ENCODE measurements around the gene NVL. TPM values are rescaled to one million over a fixed set of nuclear protein-coding genes. Genes with fewer than 3 reads are reported as not detected.

Gene NVL
- polyA plus RNA-seq, 2 of the 4 experiments (the other 2 are of a cell fraction) = 22.3 to 28.6 TPM

DNA sequence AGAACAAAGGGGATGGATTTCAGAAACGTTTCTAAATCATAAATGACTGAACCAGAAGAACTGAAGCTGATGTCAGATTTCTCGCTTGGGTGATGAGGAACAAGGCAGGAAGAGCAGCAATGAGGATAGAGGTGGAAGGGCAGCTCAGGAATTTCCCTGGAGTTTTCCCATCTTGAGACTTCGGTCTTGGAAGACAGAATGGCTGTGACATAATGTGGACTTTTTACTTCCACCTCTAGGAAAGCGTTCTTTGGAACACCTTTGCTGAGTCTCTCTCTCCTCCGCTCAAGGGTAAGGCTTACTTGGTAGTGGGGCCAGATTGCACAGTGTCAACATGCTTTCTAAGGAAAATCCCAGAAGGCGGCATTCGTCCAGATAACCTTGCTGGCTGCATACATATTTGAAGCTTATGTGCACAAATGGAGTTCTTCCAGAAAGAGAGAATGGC, 110.3 kb downstream of the NVL start:
- Histone ChIP-seq H3K4me3 (no peak overlapping the region), H3K4me1 (peaks cover 4% of the 10 kb centered on the region; the same call in 1 of the 3 replicates), H3K27ac (no peak overlapping the region), H3K4me2 (no peak overlapping the region), H3K9me3 (no peaks in the 10 kb centered on the region)
- TF ChIP-seq CHD4 (IDR thresholded peaks at IDR 0.05; ENCODE audit: borderline replicate concordance) = no peak
- DNase-seq (ENCODE audit: low read depth in 1 of 2, low spot score in 1 of 2) = no peak
- no peak for FAIRE-seq
- POLR2A ChIA-PET = interaction anchor here (0.6 kb wide), 1 partner anchor 37 kb away, joined by 5 read pairs; no protein-coding TSS in a partner anchor
- CTCF ChIA-PET = interaction anchor here (1.0 to 1.4 kb wide), 2 partner anchors 9 to 19 kb away, joined by 4 to 5 read pairs; no protein-coding TSS in a partner anchor
- WGBS (ENCODE audit: missing lambda C conversion rate) = 64% methylated on average over 7 of the region's 7 CpGs
- ATAC-seq = no peak

DNA sequence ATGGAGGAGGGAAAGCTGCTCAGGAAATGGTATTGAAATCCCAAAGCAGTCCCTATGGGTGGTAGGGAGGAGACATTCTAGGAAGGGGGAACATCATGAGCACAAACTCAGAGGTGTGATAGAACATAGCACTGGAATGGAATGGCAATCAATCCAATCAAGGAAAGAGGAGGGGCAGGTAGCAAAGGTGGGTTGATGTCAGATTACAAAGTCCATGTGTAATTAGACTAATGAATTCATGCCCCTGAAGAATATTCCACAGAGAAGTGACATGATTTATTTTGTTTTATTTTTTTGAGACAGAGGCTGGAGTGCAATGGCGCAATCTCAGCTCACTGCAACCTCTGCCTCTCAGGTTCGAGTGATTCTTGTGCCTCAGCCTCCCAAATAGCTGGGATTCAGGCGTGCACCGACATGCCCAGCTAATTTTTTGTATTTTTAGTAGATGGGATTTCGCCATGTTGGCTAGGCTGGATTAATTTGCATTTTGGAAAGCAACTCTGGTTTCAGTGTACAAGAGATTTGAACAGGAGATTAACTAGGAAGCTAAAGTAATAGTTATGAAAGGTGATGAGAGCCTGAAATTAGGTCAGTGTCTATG, 110.9 kb downstream of the NVL start:
- Histone ChIP-seq H3K27ac (no peak overlapping the region), H3K4me2 (no peak overlapping the region), H3K4me3 (no peak overlapping the region), H3K4me1 (peaks cover 4% of the 10 kb centered on the region; the same call in 1 of the 3 replicates), H3K9me3 (no peaks in the 10 kb centered on the region)
- ChIA-PET CTCF (interaction anchor here (1.0 to 1.4 kb wide), 2 partner anchors 9 to 19 kb away, joined by 4 to 5 read pairs; no protein-coding TSS in a partner anchor), POLR2A (no interaction called here)
- no peak for ATAC-seq
- FAIRE-seq = no peak
- WGBS (ENCODE audit: missing lambda C conversion rate) = 72% methylated on average over 5 of the region's 5 CpGs
- no peak for DNase-seq (ENCODE audit: low read depth in 1 of 2, low spot score in 1 of 2)
- TF ChIP-seq CEBPB (IDR thresholded peaks at IDR 0.05) (peak in 1 of 2 experiments; percentile 18; a peak in 1 of 4 replicates), JUNB (IDR thresholded peaks at IDR 0.05) (no peak)

DNA sequence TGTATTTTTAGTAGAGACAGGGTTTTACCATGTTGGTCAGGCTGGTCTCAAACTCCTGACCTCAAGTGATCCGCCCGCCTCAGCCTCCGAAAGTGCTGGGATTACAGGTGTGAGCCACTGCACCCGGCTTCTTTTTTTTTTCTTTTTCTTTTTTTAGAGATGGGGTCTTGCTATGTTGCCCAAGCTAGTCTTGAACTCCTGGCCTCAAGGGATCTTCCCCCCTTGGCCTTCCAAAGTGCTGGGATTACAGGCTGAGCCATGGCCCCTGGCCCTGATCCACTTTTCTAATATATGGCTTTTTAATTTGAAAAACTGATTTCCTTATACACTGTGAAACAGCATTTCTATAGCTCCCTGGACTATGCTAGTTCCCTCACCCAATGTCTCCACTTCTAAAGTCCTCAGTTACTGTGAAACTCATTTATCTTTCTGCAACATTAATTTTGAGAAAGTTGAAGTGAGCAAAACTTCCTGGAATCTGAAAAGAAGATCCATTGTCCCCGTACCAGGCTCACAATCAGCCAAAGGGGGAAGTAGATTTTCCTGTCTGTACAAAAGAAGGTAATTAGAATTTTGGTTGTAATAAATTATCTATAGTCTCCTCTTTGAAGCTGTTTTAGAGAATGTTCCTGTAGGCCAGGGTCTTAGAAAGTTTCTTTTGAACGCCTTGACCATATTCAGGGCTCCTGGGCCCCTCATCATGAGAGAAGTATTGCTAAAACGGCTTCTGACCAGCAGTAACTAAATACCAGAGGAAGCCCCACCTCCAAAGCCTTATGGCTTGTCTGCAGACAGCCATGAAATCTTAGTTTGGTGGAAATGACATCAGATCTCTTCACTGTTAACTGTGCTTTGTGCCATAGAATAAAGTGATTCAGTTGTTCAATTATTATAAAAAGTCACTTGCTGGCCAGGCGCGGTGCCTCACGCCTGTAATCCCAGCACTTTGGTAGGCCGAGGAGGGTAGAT, 112.0 kb downstream of the NVL start:
- ChIA-PET CTCF (no interaction called here), POLR2A (no interaction called here)
- DNase-seq (ENCODE audit: low read depth in 1 of 2, low spot score in 1 of 2) (no peak), FAIRE-seq (no peak), ATAC-seq (no peak)
- Histone ChIP-seq H3K9me3 (no peaks in the 10 kb centered on the region), H3K4me2 (no peak overlapping the region), H3K4me1 (peaks cover 5% of the 10 kb centered on the region; the same call in 1 of the 3 replicates), H3K4me3 (no peak overlapping the region), H3K27ac (no peak overlapping the region)
- TF ChIP-seq NPAS2 (CRISPR knock-in tag; IDR thresholded peaks at IDR 0.05; ENCODE audit: borderline replicate concordance) (no peak), ZC3H11A (IDR thresholded peaks at IDR 0.05) (no peak), EHF (CRISPR knock-in tag; IDR thresholded peaks at IDR 0.05) (no peak), CBX2 (IDR thresholded peaks at IDR 0.05; ENCODE audit: borderline replicate concordance, low read depth) (no peak)
- TF ChIP-seq, protein P1, sequence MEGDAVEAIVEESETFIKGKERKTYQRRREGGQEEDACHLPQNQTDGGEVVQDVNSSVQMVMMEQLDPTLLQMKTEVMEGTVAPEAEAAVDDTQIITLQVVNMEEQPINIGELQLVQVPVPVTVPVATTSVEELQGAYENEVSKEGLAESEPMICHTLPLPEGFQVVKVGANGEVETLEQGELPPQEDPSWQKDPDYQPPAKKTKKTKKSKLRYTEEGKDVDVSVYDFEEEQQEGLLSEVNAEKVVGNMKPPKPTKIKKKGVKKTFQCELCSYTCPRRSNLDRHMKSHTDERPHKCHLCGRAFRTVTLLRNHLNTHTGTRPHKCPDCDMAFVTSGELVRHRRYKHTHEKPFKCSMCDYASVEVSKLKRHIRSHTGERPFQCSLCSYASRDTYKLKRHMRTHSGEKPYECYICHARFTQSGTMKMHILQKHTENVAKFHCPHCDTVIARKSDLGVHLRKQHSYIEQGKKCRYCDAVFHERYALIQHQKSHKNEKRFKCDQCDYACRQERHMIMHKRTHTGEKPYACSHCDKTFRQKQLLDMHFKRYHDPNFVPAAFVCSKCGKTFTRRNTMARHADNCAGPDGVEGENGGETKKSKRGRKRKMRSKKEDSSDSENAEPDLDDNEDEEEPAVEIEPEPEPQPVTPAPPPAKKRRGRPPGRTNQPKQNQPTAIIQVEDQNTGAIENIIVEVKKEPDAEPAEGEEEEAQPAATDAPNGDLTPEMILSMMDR (IDR thresholded peaks at IDR 0.05) = no peak
- 86% methylated on average over 11 of the region's 11 CpGs for WGBS (ENCODE audit: missing lambda C conversion rate)

DNA sequence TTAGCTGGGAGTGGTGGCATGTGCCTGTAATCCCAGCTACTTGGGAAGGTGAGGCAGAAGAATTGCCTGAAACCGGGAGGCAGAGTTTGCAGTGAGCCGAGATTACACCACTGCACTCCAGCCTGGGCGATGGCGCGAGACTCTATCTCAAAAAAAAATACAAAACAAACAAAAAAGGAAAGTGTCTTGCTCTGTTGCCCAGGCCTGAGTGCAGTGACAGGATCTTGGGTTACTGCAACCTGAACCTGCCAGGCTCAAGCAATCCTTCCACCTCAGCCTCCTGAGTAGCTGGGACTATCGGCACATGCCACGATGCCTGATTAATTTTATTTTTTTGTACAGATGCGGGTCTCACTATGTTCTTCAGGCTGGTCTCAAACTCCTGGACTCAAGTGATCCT, 113.6 kb downstream of the NVL start:
- CTCF ChIA-PET = interaction anchor here (1.3 kb wide), 1 partner anchor 10 kb away, joined by 4 read pairs; no protein-coding TSS in a partner anchor
- no peak overlapping the region for H3K27ac ChIP-seq
- H3K4me1 ChIP-seq = peaks cover 19% of the 10 kb centered on the region
- ATAC-seq (no peak), FAIRE-seq (no peak), DNase-seq (ENCODE audit: low read depth in 1 of 2, low spot score in 1 of 2) (no peak)
- no peak overlapping the region for H3K4me3 ChIP-seq
- no peak overlapping the region for H3K4me2 ChIP-seq
- WGBS (ENCODE audit: missing lambda C conversion rate) = 92% methylated on average over 8 of the region's 8 CpGs
- TF ChIP-seq, protein P2, sequence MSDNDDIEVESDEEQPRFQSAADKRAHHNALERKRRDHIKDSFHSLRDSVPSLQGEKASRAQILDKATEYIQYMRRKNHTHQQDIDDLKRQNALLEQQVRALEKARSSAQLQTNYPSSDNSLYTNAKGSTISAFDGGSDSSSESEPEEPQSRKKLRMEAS (IDR thresholded peaks at IDR 0.05) = no peak
- TF ChIP-seq, protein P3, sequence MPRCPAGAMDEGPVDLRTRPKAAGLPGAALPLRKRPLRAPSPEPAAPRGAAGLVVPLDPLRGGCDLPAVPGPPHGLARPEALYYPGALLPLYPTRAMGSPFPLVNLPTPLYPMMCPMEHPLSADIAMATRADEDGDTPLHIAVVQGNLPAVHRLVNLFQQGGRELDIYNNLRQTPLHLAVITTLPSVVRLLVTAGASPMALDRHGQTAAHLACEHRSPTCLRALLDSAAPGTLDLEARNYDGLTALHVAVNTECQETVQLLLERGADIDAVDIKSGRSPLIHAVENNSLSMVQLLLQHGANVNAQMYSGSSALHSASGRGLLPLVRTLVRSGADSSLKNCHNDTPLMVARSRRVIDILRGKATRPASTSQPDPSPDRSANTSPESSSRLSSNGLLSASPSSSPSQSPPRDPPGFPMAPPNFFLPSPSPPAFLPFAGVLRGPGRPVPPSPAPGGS (IDR thresholded peaks at IDR 0.05) = no peak
- TF ChIP-seq, protein P4, sequence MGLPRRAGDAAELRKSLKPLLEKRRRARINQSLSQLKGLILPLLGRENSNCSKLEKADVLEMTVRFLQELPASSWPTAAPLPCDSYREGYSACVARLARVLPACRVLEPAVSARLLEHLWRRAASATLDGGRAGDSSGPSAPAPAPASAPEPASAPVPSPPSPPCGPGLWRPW (IDR thresholded peaks at IDR 0.05) = no peak
- TF ChIP-seq NR3C1 (IDR thresholded peaks at IDR 0.05) (no peak), SREBF2 (IDR thresholded peaks at IDR 0.05) (no peak), ZFP36 (IDR thresholded peaks at IDR 0.05; ENCODE audit: borderline replicate concordance, partially characterized antibody) (no peak)
- TF ChIP-seq, protein P5, sequence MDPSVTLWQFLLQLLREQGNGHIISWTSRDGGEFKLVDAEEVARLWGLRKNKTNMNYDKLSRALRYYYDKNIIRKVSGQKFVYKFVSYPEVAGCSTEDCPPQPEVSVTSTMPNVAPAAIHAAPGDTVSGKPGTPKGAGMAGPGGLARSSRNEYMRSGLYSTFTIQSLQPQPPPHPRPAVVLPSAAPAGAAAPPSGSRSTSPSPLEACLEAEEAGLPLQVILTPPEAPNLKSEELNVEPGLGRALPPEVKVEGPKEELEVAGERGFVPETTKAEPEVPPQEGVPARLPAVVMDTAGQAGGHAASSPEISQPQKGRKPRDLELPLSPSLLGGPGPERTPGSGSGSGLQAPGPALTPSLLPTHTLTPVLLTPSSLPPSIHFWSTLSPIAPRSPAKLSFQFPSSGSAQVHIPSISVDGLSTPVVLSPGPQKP (IDR thresholded peaks at IDR 0.05; ENCODE audit: low read depth, low read length) = no peak
- POLR2A ChIA-PET = no interaction called here
- no peaks in the 10 kb centered on the region for H3K9me3 ChIP-seq

All from A549 (cell line).